ENCODE data around the gene FLT1.

Gene FLT1

DNA sequence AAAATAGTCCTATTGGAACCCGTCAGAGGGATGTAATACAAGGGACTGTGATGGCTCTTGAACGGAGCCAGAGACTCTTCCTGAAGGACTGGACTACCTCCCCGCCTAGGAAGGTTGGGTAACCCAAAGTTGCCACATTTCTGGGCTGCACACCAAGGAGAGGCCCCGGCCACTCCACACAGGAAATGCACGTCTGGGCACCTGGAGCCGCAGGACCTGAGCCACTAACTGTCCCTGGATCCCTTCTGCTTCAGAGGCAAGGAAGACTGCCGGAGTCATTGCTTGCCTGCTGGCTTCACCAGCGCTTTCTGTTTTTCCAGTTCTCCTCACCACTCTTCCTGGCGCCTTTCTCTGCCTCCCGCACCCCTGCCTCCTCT lies 1.2 kb upstream of the FLT1 start:
- DNase-seq (ENCODE audit: low read depth): no peak
- TF ChIP-seq, protein P1, sequence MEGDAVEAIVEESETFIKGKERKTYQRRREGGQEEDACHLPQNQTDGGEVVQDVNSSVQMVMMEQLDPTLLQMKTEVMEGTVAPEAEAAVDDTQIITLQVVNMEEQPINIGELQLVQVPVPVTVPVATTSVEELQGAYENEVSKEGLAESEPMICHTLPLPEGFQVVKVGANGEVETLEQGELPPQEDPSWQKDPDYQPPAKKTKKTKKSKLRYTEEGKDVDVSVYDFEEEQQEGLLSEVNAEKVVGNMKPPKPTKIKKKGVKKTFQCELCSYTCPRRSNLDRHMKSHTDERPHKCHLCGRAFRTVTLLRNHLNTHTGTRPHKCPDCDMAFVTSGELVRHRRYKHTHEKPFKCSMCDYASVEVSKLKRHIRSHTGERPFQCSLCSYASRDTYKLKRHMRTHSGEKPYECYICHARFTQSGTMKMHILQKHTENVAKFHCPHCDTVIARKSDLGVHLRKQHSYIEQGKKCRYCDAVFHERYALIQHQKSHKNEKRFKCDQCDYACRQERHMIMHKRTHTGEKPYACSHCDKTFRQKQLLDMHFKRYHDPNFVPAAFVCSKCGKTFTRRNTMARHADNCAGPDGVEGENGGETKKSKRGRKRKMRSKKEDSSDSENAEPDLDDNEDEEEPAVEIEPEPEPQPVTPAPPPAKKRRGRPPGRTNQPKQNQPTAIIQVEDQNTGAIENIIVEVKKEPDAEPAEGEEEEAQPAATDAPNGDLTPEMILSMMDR (conservative IDR thresholded peaks at IDR 0.05; ENCODE audit: low read depth, low read length): no peak
- H3K4me3 ChIP-seq (ENCODE audit: low read length): no peak overlapping the region

DNA sequence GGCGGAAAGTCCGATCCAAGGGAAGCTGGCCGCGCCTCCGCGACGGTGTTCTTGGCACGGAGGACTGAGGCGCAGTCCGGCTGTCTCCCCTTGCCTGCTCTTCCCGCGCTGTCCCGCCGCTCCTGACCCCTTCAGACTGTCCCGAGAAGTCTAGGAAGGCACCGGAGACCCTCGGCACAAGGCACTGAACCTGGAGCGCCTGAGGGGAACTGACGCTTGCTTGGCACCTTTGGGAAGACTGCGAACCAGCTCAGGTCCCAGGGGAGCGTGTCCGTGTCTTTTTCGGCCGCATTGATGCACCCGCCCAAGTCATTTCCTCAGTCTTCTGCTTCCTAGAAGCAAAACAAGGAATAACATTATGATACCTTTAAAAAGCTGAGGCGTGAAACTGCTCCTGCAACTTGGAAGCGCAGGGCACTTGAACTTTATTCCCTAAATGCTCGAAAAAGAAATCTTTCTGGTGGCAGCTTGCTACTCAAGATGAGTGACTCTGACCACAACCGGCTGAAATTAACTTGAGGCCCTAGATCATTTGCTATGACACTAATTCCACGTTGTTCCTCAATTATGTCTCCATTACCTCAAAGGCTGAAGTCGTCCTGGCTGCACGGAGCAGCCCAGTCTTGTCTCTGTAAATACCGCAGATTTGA lies 735 bp upstream of the FLT1 start:
- TF ChIP-seq, protein P1 (conservative IDR thresholded peaks at IDR 0.05; ENCODE audit: low read depth, low read length): no peak
- H3K4me3 ChIP-seq (ENCODE audit: low read length): no peak overlapping the region

DNA sequence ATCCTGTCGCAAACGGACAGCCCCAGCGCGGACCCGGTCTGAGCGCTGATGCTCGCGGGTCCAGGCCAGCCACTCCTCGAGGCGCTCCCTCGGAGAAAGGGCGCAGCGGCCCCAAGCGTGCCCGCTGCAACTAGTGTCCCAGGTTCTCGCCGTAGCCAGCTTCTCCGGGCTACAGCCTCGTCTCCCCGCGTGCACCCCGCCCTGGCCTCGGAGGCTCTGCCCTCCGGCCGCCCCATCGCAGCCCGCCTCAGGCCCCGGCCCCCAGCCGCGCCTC lies 487 bp downstream of the FLT1 start:
- peak overlapping the region; percentile 3 for H3K4me3 ChIP-seq (ENCODE audit: low read length)
- TF ChIP-seq, protein P1 (conservative IDR thresholded peaks at IDR 0.05; ENCODE audit: low read depth, low read length): no peak
- DNase-seq (ENCODE audit: low read depth): no peak

More for the DNA sequence above, 735 bp upstream of the FLT1 start:
- DNase-seq (ENCODE audit: low read depth): no peak

DNA sequence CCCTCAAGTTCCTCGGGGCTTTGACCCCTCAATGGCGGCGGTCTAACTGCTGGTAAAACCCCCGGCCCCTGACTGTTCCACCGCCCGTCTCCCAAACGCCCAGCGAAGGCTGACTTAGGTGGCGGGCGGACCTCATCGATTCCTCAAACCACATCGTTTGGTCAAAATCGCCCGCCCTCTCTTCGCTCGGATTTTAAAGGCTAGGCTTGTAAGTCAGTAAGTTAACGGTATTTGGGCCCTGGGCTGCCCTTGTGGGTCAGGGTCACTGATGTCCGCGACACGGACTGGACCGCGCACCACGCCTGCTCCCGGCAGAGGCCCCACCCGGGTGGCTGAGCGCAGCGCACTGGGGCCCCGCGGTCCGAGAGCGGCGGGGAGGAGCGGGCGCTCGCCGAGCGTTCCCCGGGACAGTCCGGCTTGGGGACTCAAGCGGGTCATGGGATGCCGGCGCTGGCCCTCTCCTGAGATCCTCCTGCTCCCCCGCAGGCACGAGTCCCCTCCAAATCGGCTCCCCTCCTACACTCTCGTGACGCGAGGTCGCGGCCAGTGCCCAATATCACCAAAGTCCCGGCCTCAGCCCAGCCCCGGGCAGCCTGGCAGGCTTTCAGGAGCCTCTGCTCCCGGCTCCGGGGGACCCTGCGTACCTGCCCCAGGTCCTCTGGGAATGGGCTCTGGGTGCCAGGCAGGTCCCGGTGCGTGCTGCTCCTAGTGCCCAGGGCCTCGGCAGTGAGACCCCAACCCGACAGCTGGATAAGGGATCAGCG lies 1.0 kb downstream of the FLT1 start:
- H3K4me3 ChIP-seq (ENCODE audit: low read length): peak overlapping the region; percentile 3
- DNase-seq (ENCODE audit: low read depth): no peak
- TF ChIP-seq, protein P1 (conservative IDR thresholded peaks at IDR 0.05; ENCODE audit: low read depth, low read length): no peak

DNA sequence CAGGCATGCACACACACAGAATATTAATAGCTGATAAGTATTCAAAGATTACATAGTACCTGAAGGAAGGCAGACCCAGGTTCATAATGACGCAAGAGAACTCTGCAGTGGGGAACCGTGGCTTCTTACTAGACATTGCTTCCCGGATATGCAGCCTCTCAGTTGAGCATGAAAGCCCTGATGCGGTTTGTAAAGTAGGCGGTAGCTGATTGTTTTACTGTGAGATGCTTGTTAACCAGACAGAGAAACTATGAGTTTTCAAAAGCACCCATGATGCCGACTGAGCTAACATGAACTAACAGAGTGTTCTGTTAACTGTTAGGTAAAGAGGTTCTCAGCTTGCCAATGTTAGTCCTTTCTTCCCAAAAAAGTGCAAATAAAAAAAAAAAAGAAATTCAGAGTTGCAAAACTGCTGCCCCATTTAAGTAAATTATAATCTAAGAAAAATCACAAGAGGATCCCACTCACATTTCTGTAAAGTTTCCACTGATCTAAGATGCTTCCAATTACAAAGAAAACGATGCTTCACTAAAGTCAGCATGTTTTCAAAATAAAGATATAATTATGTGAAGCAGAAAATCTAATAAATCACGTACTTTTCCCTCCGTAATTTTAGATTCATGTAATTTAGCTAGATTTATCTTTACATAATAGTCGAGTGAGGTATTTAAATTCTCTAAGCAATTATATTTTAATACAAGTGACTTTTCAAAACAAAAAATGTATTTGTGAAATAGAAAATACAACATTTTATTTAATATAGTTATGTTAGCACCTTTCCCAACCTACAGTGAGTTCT lies 2.2 kb downstream of the FLT1 start:
- no peak overlapping the region for H3K4me3 ChIP-seq (ENCODE audit: low read length)
- TF ChIP-seq, protein P1 (conservative IDR thresholded peaks at IDR 0.05; ENCODE audit: low read depth, low read length): no peak
- DNase-seq (ENCODE audit: low read depth): no peak

DNA sequence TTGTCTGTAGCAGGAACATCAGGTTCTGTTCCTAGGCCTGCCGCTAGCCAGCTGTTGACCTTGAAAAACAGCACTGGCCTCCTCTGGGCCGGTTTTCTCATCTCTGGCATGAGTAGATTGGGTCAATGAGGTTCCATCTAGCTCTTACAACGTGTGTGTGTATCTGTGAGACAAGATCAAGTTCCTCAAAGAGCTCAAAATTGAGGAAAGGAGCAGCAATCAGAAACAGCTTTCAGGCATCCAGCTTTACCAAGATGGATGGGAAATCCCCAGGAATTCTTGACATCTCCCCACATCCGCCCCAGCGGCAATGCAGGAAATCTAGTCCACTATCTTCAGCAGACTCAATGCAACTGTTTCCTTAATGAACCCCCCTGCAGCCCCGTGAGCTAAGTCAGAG lies 4.9 kb downstream of the FLT1 start:
- H3K4me3 ChIP-seq (ENCODE audit: low read length): no peak overlapping the region
- TF ChIP-seq, protein P1 (conservative IDR thresholded peaks at IDR 0.05; ENCODE audit: low read depth, low read length): no peak
- DNase-seq (ENCODE audit: low read depth): no peak
